WTC11 (cell line): ENCODE data around the gene SRD5A1.

Source experiments
- ELF4 ChIP-seq: sonication (generic); formaldehyde crosslinking; IDR thresholded peaks from 2 replicates; pipeline ENCODE4 v1.8.1; 2022; ENCODE audit warnings: low read depth, mild to moderate bottlenecking, moderate library complexity, missing genetic modification reagents
- EMX1 ChIP-seq: fragments of 250-450 bp; sonication (Bioruptor Pico); IDR thresholded peaks from 2 replicates; pipeline ENCODE4 v1.8.0; 2021; ENCODE audit warnings: mild to moderate bottlenecking
- ESRRA ChIP-seq: sonication (generic); formaldehyde crosslinking; IDR thresholded peaks from 2 replicates; pipeline ENCODE4 v1.8.1; 2022; ENCODE audit warnings: mild to moderate bottlenecking, missing genetic modification reagents, borderline replicate concordance
- SMAD3 ChIP-seq: sonication (generic); formaldehyde crosslinking; IDR thresholded peaks from 2 replicates; pipeline ENCODE4 v1.8.0; 2022; ENCODE audit warnings: missing genetic modification reagents, mild to moderate bottlenecking, borderline replicate concordance
- TF ChIP-seq, protein P1 (sequence below): fragments of 200-600 bp; IDR thresholded peaks from 2 replicates; pipeline ENCODE4 v1.8.0; 2022; ENCODE audit warnings: antibody characterized with exemption
- TF ChIP-seq, protein P2 (sequence below): sonication (generic); formaldehyde crosslinking; IDR thresholded peaks from 2 replicates; pipeline ENCODE4 v1.8.1; 2022; ENCODE audit warnings: low read depth, mild to moderate bottlenecking, moderate library complexity, missing genetic modification reagents, borderline replicate concordance
- TF ChIP-seq, protein P3 (sequence below): sonication (generic); formaldehyde crosslinking; IDR thresholded peaks from 2 replicates; pipeline ENCODE4 v1.8.1; 2023; ENCODE audit warnings: mild to moderate bottlenecking, missing genetic modification reagents, moderate library complexity
- TF ChIP-seq, protein P4 (sequence below): sonication (generic); formaldehyde crosslinking; IDR thresholded peaks from 2 replicates; pipeline ENCODE4 v1.8.0; 2022; ENCODE audit warnings: mild to moderate bottlenecking, missing genetic modification reagents

DNA sequence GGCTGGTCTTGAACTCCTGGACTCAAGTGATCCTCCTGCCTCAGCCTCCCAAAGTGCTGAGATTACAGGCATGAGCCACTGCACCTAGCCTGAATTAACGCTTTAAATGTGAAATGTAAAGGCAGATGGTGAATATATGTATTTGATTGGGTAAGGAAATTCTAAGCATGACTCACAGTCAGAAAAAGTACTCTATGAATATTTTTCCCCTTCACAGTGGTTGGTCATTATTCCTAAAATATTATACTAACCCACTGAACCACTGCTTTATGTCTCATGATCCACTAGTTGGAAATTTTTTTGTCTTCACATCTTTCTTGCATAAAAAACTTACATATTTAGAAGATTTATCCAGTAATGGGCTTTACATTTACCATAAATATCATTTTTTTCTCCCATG lies 65.5 kb downstream of the SRD5A1 start:
- TF ChIP-seq, protein P1, sequence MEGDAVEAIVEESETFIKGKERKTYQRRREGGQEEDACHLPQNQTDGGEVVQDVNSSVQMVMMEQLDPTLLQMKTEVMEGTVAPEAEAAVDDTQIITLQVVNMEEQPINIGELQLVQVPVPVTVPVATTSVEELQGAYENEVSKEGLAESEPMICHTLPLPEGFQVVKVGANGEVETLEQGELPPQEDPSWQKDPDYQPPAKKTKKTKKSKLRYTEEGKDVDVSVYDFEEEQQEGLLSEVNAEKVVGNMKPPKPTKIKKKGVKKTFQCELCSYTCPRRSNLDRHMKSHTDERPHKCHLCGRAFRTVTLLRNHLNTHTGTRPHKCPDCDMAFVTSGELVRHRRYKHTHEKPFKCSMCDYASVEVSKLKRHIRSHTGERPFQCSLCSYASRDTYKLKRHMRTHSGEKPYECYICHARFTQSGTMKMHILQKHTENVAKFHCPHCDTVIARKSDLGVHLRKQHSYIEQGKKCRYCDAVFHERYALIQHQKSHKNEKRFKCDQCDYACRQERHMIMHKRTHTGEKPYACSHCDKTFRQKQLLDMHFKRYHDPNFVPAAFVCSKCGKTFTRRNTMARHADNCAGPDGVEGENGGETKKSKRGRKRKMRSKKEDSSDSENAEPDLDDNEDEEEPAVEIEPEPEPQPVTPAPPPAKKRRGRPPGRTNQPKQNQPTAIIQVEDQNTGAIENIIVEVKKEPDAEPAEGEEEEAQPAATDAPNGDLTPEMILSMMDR: no peak
- TF ChIP-seq, protein P2, sequence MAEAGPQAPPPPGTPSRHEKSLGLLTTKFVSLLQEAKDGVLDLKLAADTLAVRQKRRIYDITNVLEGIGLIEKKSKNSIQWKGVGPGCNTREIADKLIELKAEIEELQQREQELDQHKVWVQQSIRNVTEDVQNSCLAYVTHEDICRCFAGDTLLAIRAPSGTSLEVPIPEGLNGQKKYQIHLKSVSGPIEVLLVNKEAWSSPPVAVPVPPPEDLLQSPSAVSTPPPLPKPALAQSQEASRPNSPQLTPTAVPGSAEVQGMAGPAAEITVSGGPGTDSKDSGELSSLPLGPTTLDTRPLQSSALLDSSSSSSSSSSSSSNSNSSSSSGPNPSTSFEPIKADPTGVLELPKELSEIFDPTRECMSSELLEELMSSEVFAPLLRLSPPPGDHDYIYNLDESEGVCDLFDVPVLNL (CRISPR knock-in tag): no peak
- TF ChIP-seq, protein P3, sequence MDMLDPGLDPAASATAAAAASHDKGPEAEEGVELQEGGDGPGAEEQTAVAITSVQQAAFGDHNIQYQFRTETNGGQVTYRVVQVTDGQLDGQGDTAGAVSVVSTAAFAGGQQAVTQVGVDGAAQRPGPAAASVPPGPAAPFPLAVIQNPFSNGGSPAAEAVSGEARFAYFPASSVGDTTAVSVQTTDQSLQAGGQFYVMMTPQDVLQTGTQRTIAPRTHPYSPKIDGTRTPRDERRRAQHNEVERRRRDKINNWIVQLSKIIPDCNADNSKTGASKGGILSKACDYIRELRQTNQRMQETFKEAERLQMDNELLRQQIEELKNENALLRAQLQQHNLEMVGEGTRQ: no peak
- TF ChIP-seq, protein P4, sequence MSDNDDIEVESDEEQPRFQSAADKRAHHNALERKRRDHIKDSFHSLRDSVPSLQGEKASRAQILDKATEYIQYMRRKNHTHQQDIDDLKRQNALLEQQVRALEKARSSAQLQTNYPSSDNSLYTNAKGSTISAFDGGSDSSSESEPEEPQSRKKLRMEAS (CRISPR knock-in tag): no peak
- TF ChIP-seq ELF4 (no peak), SMAD3 (no peak), EMX1 (CRISPR knock-in tag) (no peak), ESRRA (CRISPR knock-in tag) (no peak)
